ENCODE data around the gene KLF8. TPM values are rescaled to one million over a fixed set of nuclear protein-coding genes. Genes with fewer than 3 reads are reported as not detected.

The KLF8 gene
- total and polyA plus RNA-seq, 2 of the 13 experiments (the other 11 are each of a cell fraction or from before 2014, with no cell fraction given): 0.03 TPM; not detected in 1

DNA sequence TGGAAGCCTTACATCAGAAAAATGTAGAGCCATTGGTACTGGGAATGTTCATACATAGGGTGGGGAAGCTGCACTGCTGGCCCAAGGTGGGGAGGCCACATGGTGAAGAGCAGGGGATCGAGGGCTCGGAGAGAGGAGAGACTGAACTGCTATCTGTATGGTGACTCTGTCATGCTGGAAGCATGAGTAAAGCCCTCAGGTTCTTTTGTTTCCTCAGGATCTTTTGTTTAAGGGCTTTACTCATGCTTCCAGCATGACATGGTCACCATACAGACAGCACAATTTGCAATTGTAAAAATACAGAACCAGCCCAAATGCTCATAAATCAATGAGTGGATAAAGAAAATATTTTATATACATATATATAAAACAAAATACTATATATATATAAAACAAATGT lies 78.4 kb downstream of the KLF8 start:
- no TSS peak for BruUV-seq (replicated peaks)
- no peaks in the 10 kb centered on the region for H3K27me3 ChIP-seq (ENCODE audit: control insufficient read depth in 1 of 2, insufficient read depth in 2 of 2, low read length in 2 of 2)
- no peaks in the 10 kb centered on the region for H3K4me1 ChIP-seq (ENCODE audit: insufficient read depth, low read length)
- H2AFZ ChIP-seq (ENCODE audit: low read length): no peak overlapping the region
- intact Hi-C loops (cut with micrococcal nuclease; ENCODE audit: unreplicated experiment): no loop called here
- FAIRE-seq (no peak), ATAC-seq (no peak), DNase-seq (ENCODE audit: low spot score) (no peak)
- no peak overlapping the region for H3K9ac ChIP-seq (ENCODE audit: insufficient read depth, low read depth, low read length)
- H3K36me3 ChIP-seq (replicated peaks in 1 of 2; ENCODE audit: control insufficient read depth in 1 of 2, insufficient read depth in 2 of 2, low read length in 2 of 2): no peaks in the 10 kb centered on the region
- CTCF ChIA-PET (ENCODE audit: low intra/inter-chr PET ratio, low total read pairs): no interaction called here
- H3K9me3 ChIP-seq (ENCODE audit: low read length): no peaks in the 10 kb centered on the region
- H3K27ac ChIP-seq (ENCODE audit: extremely low read length, insufficient read depth, low read length): no peak overlapping the region
- no peak overlapping the region for H3K4me3 ChIP-seq (replicated peaks in 1 of 3; ENCODE audit: insufficient read depth in 1 of 3, low read depth in 2 of 3, low read length in 3 of 3)
- POLR2A ChIA-PET: no interaction called here
- in situ Hi-C loops (cut with HindIII; ENCODE audit: extremely low pct_ligation_motif_present, low pct_unique_long_range_greater_than_20kb): no loop called here
- WGBS (ENCODE audit: low lambda C conversion rate): no CpG with 5 or more reads among the region's 2 CpGs
- no peak overlapping the region for H3K4me2 ChIP-seq (ENCODE audit: low read depth, low read length)
- no peaks in the 10 kb centered on the region for H3K79me2 ChIP-seq (ENCODE audit: insufficient read depth, low read length)
- TF ChIP-seq, protein P1, sequence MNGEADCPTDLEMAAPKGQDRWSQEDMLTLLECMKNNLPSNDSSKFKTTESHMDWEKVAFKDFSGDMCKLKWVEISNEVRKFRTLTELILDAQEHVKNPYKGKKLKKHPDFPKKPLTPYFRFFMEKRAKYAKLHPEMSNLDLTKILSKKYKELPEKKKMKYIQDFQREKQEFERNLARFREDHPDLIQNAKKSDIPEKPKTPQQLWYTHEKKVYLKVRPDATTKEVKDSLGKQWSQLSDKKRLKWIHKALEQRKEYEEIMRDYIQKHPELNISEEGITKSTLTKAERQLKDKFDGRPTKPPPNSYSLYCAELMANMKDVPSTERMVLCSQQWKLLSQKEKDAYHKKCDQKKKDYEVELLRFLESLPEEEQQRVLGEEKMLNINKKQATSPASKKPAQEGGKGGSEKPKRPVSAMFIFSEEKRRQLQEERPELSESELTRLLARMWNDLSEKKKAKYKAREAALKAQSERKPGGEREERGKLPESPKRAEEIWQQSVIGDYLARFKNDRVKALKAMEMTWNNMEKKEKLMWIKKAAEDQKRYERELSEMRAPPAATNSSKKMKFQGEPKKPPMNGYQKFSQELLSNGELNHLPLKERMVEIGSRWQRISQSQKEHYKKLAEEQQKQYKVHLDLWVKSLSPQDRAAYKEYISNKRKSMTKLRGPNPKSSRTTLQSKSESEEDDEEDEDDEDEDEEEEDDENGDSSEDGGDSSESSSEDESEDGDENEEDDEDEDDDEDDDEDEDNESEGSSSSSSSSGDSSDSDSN (CRISPR knock-in tag; IDR thresholded peaks at IDR 0.05): no peak
- TF ChIP-seq NFIB (CRISPR knock-in tag; IDR thresholded peaks at IDR 0.05; ENCODE audit: borderline replicate concordance) (no peak), HIVEP1 (CRISPR knock-in tag; IDR thresholded peaks at IDR 0.05) (no peak), ZNF737 (CRISPR knock-in tag; IDR thresholded peaks at IDR 0.05; ENCODE audit: borderline replicate concordance) (no peak), RFXANK (CRISPR knock-in tag; IDR thresholded peaks at IDR 0.05) (no peak), GTF3A (CRISPR knock-in tag; conservative IDR thresholded peaks at IDR 0.05) (no peak), STAT5B (CRISPR knock-in tag; IDR thresholded peaks at IDR 0.05) (no peak), MBD4 (IDR thresholded peaks at IDR 0.05; ENCODE audit: borderline replicate concordance, low read length) (no peak), RELA (CRISPR knock-in tag; IDR thresholded peaks at IDR 0.05) (no peak), ZNF614 (CRISPR knock-in tag; IDR thresholded peaks at IDR 0.05; ENCODE audit: borderline replicate concordance) (no peak), TCF7L2 (IDR thresholded peaks at IDR 0.05; ENCODE audit: low read depth, low read length) (no peak), ZNF713 (CRISPR knock-in tag; IDR thresholded peaks at IDR 0.05) (no peak), SMAD3 (CRISPR knock-in tag; IDR thresholded peaks at IDR 0.05) (no peak), HNRNPK (IDR thresholded peaks at IDR 0.05; ENCODE audit: low read depth, low read length, poor library complexity, severe bottlenecking) (no peak), ZKSCAN8 (CRISPR knock-in tag; IDR thresholded peaks at IDR 0.05; ENCODE audit: borderline replicate concordance) (no peak), KLF16 (CRISPR knock-in tag; IDR thresholded peaks at IDR 0.05) (no peak)
- TF ChIP-seq, protein P2, sequence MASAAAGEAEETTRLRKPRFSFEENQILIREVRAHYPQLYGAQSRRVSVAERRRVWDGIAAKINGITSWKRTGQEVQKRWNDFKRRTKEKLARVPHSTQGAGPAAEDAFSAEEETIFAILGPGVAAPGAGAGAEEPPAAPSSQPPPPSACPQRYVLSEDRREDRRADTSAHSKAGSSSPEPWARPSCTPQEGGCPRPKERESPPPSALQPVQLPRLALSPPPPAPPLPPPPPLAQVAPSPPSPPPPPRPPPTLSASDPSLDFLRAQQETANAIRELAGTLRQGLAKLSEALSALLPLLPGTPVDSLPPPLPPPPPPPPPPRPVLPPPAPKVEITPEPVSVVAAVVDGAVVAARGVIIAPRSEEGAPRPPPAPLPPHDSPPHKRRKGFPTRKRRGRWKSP (CRISPR knock-in tag; IDR thresholded peaks at IDR 0.05): no peak
- TF ChIP-seq, protein P3, sequence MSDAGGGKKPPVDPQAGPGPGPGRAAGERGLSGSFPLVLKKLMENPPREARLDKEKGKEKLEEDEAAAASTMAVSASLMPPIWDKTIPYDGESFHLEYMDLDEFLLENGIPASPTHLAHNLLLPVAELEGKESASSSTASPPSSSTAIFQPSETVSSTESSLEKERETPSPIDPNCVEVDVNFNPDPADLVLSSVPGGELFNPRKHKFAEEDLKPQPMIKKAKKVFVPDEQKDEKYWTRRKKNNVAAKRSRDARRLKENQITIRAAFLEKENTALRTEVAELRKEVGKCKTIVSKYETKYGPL (CRISPR knock-in tag; IDR thresholded peaks at IDR 0.05): no peak
- H4K20me1 ChIP-seq (ENCODE audit: insufficient read depth, low read length): no peaks in the 10 kb centered on the region

All from HepG2 (cell line).